22Rv1 (cell line): ENCODE data around the gene MAT2A.
A peak's percentile ranks its signal among the peaks of the same experiment; 100 is the strongest.

Source experiments
- H3K27ac ChIP-seq: fragments of 450-650 bp; 2 replicates; pipeline ENCODE4 v1.5.1; 2017
- CTCF ChIP-seq: fragments of 450-650 bp; IDR thresholded peaks from 2 replicates; pipeline ENCODE4 v1.5.1; 2017; ENCODE audit warnings: mild to moderate bottlenecking
- ZFX ChIP-seq: fragments of 450-650 bp; IDR thresholded peaks from 2 replicates; pipeline ENCODE4 v1.6.1; 2017; ENCODE audit warnings: antibody characterized with exemption, borderline replicate concordance

The MAT2A gene

GRCh38 chr2:85560812-85561279 is 21.9 kb downstream of the MAT2A start:
- H3K27ac ChIP-seq: peak overlapping the region; percentile 75
- TF ChIP-seq ZFX (no peak), CTCF (no peak)

GRCh38 chr2:85561280-85562212 is 22.6 kb downstream of the MAT2A start, which contains the start of gene GGCX:
Gene GGCX, minus strand, starts transcription at chr2:85561493. Its CDS starts 65 bp downstream, at chr2:85561428.
- TF ChIP-seq CTCF (no peak), ZFX (no peak)

GRCh38 chr2:85564144-85564563 is 25.2 kb downstream of the MAT2A start:
- no peak overlapping the region for H3K27ac ChIP-seq
- TF ChIP-seq ZFX (no peak), CTCF (no peak)

More at GRCh38 chr2:85561280-85562212, 22.6 kb downstream of the MAT2A start, which contains the start of gene GGCX:
- peak within 1 kb of the TSS; percentile 75 for H3K27ac ChIP-seq

- no peak overlapping the region for H3K27ac ChIP-seq
- TF ChIP-seq CTCF: no peak
- no peak for TF ChIP-seq ZFX
Observed at GRCh38 chr2:85566265-85566664, 27.3 kb downstream of the MAT2A start.

GRCh38 chr2:85575739-85576138 is 36.8 kb downstream of the MAT2A start:
- H3K27ac ChIP-seq: peak overlapping the region; percentile 69
- TF ChIP-seq ZFX (no peak), CTCF (no peak)

GRCh38 chr2:85577063-85577385 is 38.1 kb downstream of the MAT2A start:
- peak overlapping the region; percentile 69 for H3K27ac ChIP-seq
- TF ChIP-seq CTCF (no peak), ZFX (no peak)
